NCI-H2196 treated with DMSO at 0.1 percent for 48 hours (cell line): ENCODE results near the gene GNAT2.

ENCODE experiments used
- DNase-seq: peaks from one replicate; lab custom pipeline; 2025; ENCODE audit not compliant: unreplicated experiment; lab: John Stamatoyannopoulos, UW

GNAT2 gene

GRCh38 chr1:109613361-109614147 lies 5.9 kb downstream of the GNAT2 start:
- DNase-seq: no peak

- no peak for DNase-seq
These were observed 8.0 kb downstream of the GNAT2 start for GRCh38 chr1:109611308-109611990.

GRCh38 chr1:109610609-109611307 lies 8.7 kb downstream of the GNAT2 start:
- DNase-seq: no peak

- DNase-seq: no peak
These were observed 9.5 kb downstream of the GNAT2 start for GRCh38 chr1:109609881-109610280.

- DNase-seq: no peak
These were observed 14.0 kb downstream of the GNAT2 start for GRCh38 chr1:109605381-109605780.

GRCh38 chr1:109603229-109603628 lies 16.2 kb downstream of the GNAT2 start:
- no peak for DNase-seq

GRCh38 chr1:109598655-109599054 lies 20.8 kb downstream of the GNAT2 start:
- no peak for DNase-seq

- no peak for DNase-seq
These were observed 21.3 kb downstream of the GNAT2 start for GRCh38 chr1:109598156-109598555.

- DNase-seq: no peak
These were observed 23.9 kb downstream of the GNAT2 start for GRCh38 chr1:109595531-109595930.

GRCh38 chr1:109592916-109593315 lies 26.5 kb downstream of the GNAT2 start:
- no peak for DNase-seq

GRCh38 chr1:109589679-109590078 lies 29.7 kb downstream of the GNAT2 start:
- DNase-seq: no peak

GRCh38 chr1:109589177-109589576 lies 30.2 kb downstream of the GNAT2 start:
- no peak for DNase-seq

GRCh38 chr1:109586055-109586454 lies 33.4 kb downstream of the GNAT2 start:
- no peak for DNase-seq

- DNase-seq: no peak
These were observed 34.6 kb downstream of the GNAT2 start for GRCh38 chr1:109584766-109585165.

- no peak for DNase-seq
These were observed 37.4 kb downstream of the GNAT2 start for GRCh38 chr1:109582021-109582420.

GRCh38 chr1:109579491-109579890 lies 39.9 kb downstream of the GNAT2 start:
- DNase-seq: no peak

GRCh38 chr1:109578947-109579443 lies 40.4 kb downstream of the GNAT2 start:
- DNase-seq: no peak

- DNase-seq: no peak
These were observed 45.6 kb downstream of the GNAT2 start for GRCh38 chr1:109573785-109574184.

- DNase-seq: no peak
These were observed 49.0 kb downstream of the GNAT2 start for GRCh38 chr1:109570414-109570813.

- no peak for DNase-seq
These were observed 50.1 kb downstream of the GNAT2 start for GRCh38 chr1:109569323-109569722.

- DNase-seq: no peak
These were observed 51.3 kb downstream of the GNAT2 start for GRCh38 chr1:109567877-109568672.
